C1 segment of cervical spinal cord (tissue), 14 donors: Measurements from ENCODE around the gene TNS3.
"Not testable (repeated sequence)": the region's sequence is repeated elsewhere in the genome, so short reads cannot be mapped to it uniquely, and the experiment has no call there.

Experiments
- DNase-seq, 14 donors: peaks; one replicate each; lab custom pipeline; 2025; lab: John Stamatoyannopoulos, UW

The TNS3 gene

DNA sequence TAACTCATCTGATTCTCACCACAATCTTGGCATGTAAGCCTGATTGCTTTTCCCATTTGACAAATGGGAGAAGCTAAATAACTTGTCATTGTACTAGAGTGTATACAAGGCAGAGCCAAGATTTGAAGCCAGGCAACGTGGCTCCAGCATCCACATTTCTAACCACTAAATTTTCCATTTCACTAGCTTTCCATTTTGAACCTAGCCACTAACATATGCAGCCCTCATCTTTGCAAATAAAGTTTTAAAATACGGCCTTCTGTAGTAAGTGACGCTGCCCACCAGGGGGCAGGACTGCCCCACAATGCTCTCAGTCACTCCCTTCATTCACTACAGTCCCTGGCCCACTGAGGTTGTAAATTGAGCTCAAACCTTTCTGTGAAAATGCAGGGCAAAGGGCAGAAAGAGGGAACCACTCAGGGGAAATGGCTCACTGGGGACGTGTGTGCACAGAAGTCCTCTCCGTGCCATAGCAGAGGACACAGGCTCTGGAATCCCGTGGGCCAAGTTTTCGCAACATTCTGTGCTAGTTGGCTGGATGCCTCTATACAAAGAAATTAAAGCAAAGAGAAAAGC, 315.7 kb downstream of the TNS3 start:
- peak in 10 of 14 donors; percentile 3 to 68 (median 42) for DNase-seq

DNA sequence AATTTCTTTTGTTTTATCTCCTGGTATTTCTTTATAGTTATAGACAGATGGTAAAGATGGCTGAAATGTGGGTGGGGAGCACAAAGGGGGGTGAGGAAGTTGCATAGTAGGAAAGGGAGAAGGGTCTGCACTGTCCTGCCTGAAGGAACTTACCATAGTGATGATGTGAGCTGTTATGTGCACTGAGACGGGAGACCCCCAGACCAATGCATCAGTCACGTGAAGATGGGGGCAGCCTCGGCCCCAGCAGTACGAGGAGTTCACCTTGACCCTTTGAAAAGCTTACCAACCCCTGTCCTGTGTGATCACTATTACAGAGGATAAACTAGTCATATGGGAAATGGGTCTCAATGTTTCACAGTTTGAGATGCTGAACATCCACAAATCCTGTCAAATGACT, 316.3 kb downstream of the TNS3 start:
- DNase-seq = no peak

DNA sequence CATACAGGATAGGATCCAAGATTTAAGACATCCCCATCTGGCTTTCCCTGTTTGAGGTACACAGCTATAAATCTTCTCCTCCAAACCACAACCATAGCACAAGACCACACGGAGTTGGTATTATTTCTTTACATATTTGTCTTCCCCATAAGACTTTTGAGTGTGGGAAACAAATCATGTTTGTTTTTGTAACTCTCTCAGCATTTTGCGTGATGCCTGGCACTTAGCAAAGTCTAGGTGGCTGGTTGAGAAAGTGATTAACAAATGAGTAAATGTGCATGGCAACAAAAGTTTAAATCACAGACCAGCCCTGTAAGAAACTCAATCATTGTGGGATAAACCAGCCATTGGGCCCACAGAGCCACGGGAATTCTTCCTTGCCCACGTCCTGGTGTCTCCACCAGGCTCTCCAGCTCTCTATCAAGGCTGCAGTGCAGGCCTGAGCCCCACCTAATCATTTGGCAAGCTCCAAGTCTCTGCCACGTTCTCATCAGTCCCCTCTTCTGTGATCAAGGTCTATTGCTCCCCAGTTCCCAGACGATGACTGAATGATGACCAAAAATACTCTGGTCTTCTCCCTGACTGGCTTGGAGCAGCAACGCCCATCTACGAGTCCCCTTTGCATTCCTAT, 317.8 kb downstream of the TNS3 start:
- DNase-seq = no peak

DNA sequence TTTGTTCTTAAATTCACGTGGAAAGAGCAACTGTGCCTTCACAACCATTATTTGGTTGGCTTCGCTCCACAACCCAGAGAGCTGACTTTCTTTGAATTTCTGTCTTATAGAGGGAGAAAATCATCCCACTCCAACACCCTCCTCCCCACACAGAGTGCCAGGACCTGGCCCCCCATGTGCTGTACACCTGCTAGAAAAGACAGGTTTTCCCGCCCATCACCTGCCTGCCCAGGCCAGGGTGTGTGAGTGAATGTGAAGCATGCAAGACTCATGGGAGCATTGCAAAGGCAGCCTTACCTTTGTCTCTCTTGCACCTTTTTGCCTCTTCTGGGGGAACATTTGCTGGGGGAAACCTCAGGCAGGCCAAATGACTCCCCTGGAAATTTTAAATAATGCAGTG, 319.0 kb downstream of the TNS3 start:
- DNase-seq = no peak

DNA sequence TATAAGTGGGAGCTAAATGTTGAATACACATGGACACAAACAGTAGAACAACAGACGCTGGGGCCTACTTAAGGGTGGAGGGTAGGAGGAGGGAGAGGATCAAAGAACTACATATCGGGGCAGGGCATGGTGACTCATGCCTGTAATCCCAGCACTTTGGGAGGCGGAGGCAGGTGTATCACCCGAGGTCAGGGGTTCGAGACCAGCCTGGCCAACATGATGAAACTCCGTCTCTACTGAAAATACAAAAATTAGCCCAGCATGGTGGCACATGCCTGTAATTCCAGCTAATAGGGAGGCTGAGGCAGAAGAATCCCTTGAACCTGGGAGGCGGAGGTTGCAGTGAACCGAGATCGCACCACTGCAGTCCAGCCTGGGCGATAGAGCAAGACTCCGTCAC, 319.8 kb downstream of the TNS3 start:
- not testable (repeated sequence) for DNase-seq

DNA sequence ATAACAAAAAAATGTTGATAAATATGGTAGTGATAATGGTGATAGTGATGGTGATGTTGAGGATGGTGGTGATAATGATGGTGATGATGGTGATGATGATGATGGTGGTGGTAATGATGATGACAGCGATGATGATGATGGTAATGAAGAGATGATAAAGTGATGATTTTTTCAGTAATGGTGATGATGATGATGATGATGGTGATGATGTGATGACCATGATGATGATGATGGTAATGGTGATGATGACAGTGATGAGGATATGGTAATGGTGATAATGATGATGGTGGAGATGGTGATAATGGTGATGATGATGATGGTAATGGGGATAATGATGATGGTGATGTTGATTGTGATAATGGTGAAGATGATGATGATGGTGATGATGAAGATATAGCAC, 321.6 kb downstream of the TNS3 start:
- no peak for DNase-seq

DNA sequence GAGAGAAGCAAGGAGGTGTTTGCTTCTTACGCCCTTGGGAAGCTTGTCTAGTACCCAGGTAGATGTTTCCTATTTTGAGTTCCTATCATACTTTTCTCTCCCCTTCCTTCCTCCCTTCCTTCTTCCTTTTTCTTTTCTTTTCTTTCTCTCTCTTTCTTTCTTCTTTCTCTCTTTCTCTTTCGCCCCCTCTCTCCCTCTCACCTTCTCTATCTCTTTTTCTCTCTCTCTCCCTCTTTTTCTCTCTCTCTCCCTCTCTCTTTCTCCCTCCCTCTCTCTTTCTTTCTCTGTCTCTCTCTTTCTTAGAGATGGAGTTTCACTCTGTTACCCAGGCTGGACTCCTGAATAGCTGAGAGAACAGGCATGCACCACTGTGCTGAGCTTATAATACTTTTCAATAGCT, 322.2 kb downstream of the TNS3 start:
- DNase-seq = no peak

DNA sequence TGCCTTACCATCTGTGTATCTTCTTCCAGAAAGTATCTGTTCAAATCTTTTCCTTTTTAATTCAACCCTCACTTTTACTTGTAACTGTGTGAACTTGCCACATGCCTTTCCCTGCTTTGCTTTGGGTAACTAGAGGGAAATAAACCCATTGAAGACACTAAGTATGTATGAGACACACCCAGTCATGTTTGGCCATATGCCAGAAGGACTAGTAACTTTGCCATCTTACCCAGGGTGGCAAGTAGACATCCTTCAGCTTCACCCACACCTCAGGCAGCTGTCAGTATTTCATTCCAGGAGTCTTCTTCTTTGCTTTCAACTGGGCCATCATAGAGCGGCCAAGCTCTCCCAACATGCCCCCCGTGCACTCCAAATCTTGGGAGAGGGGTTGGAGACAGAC, 323.1 kb downstream of the TNS3 start:
- DNase-seq = no peak

DNA sequence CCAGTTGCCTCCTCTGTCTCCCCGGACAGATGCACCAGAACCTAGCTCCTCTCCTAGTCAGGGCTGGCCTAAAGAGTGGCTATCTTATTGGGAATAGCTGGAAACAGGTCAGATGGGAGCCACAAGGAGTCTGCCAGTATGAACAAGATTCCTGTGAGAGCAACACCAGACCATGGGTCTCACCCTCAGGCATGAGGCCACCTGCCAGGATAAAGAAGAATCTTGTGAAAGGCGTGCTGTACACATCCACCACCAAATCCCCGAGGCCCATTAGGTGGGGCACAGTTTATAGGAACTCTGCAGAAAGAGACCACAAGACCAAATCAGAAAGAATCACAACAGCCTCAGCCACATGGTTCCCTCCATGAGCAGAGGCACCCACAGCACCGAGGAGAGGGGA, 325.9 kb downstream of the TNS3 start:
- no peak for DNase-seq

DNA sequence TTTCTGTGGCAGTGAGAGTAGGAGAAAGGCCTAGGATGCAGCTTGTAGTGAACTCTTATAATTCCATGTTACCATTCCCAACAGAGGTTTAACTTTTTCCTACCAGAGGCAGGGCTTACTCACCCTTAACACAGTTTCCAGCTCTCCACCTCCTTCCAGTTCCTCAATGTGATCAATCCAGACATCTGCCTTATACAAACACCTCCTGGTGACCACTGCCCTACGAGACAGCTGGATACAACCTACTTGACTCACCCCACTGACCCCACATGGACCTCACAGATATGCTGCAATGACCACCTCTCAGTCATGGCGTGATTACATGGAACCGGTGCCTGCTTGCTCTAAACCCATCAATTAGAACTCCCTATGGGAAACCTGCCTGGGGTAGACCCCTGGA, 326.5 kb downstream of the TNS3 start:
- no peak for DNase-seq

DNA sequence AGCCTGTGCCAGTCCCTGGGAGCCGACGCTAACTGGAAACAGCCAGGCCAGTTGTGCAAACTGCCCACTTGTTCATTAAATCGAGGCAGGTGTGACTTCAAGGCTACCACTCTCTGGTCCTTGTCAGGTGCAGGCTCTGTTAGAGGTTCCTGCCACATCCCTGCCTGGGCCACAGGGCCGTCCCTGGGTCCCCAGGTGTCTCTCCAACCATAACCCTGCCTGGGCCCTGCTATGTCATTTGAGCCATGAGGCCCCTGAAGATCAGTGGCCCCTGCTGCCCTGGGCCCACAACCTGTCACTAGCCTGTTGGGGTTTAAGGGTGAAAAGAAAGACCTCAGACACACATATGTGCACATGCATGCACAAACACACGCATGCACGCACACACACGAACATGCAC, 326.9 kb downstream of the TNS3 start:
- DNase-seq = no peak

DNA sequence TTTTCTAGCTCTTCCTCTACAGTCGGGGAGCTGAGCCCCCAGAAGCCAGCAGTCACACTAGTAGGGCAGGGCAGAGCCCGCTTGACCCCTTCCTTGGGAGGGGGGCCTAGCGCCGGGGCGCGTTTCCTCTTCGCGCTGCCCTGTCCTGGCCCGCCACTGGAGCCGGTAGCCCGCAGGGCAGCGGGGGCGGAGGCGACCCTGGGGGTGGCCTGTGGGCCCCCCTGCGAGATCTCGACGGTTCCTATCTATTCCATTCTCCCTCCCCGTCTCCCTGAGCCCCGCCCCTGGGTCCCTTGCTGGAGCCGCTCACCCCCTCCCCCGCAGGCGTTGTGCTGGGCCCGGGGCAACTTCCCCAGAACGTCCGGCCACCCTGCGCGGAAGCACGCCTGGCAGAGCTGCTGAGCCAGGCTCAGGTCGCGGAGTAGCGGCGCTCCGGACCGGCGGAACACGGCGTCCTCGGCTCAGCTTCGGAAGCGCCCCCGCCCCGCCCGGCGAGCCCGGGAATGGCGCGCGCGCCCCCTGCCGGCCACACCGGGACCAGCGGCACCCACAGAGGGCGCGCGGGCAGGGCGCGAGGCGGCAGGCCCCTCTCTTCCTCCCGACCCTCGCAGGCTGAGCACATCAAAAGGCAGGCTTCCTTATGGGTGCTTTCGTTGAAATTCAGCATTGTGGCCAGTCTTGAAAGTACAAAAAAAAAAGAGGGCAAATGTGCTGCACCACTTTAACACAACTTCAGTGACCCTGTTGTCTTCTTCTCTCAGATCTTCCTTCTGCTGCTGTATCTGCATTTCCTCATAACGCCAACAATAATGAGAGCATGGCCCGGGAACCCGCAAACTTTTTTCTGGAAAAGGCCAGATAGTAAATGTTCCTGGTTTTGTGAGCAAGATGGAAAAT, 327.6 kb downstream of the TNS3 start:
- peak in 13 of 14 donors; percentile 15 to 80 (median 46) for DNase-seq

DNA sequence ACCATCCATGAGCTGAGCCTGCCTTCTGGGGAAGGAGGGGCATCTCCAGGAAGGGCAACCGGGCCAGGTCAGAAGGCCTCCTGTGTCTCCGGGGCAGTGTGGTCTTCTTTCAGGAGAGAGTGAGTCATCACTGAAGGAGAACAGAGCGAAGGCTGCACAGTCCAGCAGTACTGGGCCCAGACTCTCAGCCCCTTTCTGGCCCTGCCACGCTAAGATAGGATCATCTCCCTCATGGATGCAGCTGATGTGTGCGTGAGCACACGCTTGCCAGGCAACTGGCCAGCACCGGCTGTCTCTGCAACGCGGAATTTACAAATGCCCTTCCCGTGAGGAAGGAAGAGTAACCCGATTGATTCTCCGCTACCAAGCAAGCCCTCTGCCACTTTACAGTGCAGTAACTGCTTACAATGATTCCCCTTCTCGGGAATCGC, 328.2 kb downstream of the TNS3 start:
- peak in 8 of 14 donors; percentile 30 to 67 (median 52) for DNase-seq

DNA sequence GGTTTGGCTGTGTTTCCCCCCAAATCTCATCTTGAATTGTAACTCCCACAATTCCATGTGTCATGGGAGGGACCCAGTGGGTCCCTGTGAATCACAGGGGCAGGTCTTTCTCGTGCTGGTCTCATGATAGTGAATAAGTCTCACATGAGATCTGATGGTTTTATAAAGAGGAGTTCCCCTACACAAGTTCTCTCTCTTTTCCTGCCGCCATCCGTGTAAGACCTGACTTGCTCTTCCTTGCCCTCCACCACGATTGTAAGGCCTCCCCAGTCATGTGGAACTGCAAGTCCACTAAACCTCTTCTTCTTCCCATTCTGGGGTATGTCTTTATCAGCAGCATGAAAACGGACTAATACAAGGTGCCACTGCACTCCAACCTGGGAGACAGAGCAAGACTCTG, 329.2 kb downstream of the TNS3 start:
- no peak for DNase-seq

DNA sequence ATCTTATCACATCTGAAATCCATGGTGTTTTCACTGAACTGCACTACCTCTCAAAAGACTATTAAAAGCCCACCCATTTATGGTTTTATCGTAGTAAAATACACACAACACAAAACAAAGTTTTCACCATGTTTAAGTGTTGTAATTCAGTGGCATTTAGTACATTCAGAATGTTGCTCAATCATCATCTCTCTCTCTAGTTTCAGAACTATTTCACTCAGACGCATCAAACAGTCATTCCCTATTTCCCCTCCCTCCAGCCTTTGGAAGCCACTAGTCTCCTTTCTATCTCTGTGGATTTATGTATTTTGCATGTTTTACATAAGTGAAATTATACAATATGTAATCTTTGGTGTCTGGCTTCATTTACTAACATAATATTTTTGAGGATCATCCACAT, 332.6 kb downstream of the TNS3 start:
- no peak for DNase-seq

DNA sequence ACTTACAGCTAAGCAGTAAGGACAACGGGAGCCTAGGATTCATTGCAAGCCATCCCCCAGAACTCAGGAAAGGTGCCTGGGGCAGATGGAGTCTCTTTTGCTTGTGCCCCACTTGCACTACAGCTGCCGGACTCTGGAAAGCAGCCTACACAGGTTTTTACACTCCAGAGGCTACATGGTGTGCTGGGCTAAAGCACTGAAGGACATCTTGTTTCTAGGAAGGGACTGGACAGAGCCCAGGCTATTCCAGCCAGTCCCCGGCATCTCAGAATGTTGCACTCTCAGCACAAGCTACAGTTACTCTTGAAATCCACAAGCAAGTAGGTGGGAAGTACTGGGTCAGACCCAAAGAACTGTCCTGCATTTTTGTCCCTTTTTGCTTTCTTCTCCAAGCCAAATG, 333.1 kb downstream of the TNS3 start:
- no peak for DNase-seq

DNA sequence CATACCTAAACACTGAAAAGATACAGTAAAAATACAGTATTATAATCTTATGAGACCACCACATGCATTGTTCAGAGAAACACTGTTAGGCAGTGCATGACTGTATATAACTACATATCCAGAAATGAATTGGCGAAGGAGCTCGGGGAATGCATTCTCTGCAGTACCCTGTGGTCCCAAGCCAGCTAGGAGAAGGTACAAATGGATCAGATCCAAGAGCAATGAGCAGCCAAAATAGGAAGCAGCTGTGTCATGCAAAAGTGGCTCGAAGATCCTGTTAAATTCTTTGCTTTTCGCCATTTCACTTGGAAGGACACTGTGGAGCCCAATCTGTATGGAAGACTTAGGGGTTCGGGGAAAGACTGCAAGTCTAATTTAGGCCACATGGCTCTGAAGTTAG, 334.8 kb downstream of the TNS3 start:
- no peak for DNase-seq

DNA sequence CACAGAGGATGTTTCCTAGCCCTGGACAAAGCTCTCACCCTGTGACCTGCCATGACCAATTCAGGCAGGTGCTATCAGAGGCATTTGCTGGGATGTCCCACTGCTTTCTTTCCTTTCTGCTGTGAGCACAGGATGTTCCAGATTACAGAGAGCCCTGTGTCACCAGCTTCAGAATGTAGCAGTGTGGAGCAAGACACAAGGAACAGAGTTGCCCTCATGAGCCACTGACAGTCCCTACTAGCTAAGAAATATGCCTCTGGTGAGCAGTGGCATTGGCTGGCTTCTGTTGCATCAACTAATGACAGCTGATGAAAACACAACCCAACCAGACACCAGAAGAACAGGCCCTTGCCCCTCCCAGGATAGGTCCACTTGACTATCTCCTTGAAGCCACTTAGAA, 337.2 kb downstream of the TNS3 start:
- DNase-seq = no peak

DNA sequence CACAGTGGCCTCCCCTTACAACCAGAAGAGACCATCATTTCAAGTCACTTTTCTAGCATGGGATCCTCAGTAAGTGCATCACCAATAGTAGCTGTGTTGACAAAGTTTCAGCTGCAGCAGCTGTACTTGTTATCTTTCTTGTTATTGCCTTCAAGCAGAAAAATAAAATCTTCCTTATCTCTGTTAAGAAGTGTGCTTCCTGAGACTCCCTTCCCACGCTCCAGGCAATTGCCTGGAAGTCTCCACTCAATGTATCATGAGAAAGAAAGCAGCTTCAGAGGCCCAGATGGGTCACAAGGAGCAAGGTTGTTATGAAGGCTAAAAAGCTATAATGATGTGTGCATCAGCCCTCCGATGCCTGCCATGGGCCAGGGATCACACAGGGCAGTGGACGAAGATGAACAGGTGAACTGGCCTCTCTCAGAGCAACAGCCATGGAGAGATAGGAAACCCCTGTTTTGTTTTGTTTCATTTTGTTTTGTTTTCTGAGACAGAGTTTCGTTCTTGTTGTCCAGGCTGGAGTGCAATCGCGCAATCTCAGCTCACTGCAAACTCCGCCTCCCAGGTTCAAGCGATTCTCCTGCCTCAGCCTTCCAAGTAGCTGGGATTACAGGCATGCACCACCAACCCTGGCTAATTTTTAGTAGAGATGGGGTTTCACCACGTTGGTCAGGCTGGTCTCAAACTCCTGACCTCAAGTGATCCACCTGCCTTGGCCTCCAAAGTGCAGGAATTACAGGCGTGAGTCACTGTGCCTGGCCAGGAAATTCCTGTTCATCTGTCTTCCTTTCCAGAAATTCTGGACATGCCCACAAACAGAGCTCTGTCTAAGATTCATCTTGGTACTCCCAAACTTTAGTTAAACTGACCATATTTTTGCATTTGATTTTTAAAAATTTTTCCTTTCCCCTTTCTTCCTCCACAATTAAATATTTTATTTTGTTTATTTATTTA, 340.5 kb downstream of the TNS3 start:
- DNase-seq = no peak

DNA sequence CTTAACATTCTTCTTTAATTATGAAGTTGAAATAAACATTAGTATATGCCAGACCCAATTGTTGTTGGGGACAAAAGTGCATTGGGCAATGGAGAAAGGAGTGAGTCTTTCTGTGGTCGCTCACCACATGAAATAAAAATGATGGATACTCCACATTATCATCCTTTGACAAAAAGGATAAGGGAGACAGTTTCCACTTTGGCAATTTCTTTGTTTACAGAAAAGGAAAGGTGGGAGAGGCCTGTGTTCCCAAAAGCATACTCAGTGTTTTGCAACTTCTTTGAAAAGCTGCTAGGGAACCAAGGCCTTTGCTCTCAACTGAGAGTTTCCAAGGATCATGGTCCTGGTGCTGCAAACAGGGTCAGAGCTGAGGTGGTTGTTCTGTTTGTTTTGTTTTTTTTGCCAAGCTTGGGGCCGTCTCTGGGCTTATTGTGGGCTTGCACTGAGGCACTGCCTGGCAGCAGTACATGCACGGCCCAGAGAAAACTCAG, 341.9 kb downstream of the TNS3 start:
- peak in 1 of 14 donors; percentile 16 for DNase-seq

DNA sequence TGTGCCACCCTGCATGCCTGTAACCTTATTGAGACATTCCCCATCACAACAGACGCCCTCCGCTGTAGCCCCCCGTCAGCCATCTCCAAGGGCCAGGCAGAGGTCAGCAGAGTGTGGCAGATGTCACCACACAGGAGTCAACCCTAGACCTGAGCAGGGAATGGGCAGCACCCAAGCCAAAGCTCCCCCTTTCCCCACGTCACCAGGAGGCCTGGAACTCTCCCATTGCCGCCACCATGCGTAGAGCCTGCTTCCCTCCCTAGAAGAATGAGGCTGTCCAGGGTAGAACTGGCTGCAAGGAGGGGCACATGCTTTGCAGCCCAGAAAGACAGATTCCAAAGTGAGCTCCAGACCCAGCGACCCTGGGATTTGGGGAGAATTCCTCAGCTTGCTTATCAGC, 342.9 kb downstream of the TNS3 start:
- no peak for DNase-seq
